Body of pancreas (tissue), 4 donors: ENCODE measurements around the gene FAM177B. TPM values are rescaled to one million over a fixed set of nuclear protein-coding genes. Genes with fewer than 3 reads are reported as not detected.

Experiments used
- ATAC-seq: fragments of 150-250 bp; one replicate; pipeline ENCODE4 v1.9.1; 2016
- DNase-seq, 4 donors: peaks; one replicate each; pipeline ENCODE4 v3.0.0-alpha.2; 2019
- H3K27ac ChIP-seq, 4 donors: fragments of 200-600 bp; sonication (generic); 1 replicate in 3 of 4; 2 replicates in 1 of 4; pipeline versions ENCODE4 v1.5.1 to v1.6.1; 2016 to 2019; ENCODE audit warnings: mild to moderate bottlenecking in 1 of 4, mixed read lengths in 1 of 4, moderate library complexity in 1 of 4
- H3K27me3 ChIP-seq, 2 donors: fragments of 200-600 bp; sonication (generic); one replicate each; pipeline ENCODE4 v1.6.0; 2016; ENCODE audit warnings: mild to moderate bottlenecking in 1 of 2
- H3K36me3 ChIP-seq, 2 donors: fragments of 200-600 bp; sonication (generic); replicated peaks in 1 of 2; 2 replicates each; pipeline ENCODE4 v1.5.1; 2016; ENCODE audit warnings: low read depth in 2 of 2; ENCODE audit not compliant: insufficient read depth in 1 of 2
- H3K4me1 ChIP-seq: fragments of 200-600 bp; sonication (generic); one replicate; pipeline ENCODE4 v1.6.0; 2016
- H3K4me3 ChIP-seq, 2 donors: fragments of 200-600 bp; sonication (generic); 1 replicate in 1 of 2; 2 replicates in 1 of 2; pipeline ENCODE4 v1.5.1; 2016 to 2019
- H3K9me3 ChIP-seq, 3 donors: fragments of 200-600 bp; sonication (generic); 1 replicate in 2 of 3; 2 replicates in 1 of 3; pipeline ENCODE4 v1.5.1; 2016
- POLR2A ChIP-seq, 3 donors: fragments of 450-650 bp; IDR thresholded peaks; one replicate each; pipeline ENCODE4 v1.6.1; 2016; ENCODE audit warnings: antibody characterized with exemption in 3 of 3, mild to moderate bottlenecking in 2 of 3
- WGBS, 2 donors: methylation state at CpG; one replicate each; pipeline ENCODE4 v1.1.5; 2017; 5-methylcytosine and 5-hydroxymethylcytosine counted together
- intact Hi-C: fragments of 100-400 bp; cut with DNase I; formaldehyde crosslinking; loops from one replicate; pipeline ENCODE4 v1.15.1; 2023
- total RNA-seq, 2 donors: library from RNA; depleted of rRNA; stranded (reverse); fragments of >200 nt; gene quantifications; one replicate each; pipeline ENCODE4 v1.1.0, GENCODE V29; 2016
- TF ChIP-seq, protein P1 (sequence below), 7 experiments: fragments of 450-650 bp in 4 of 7; fragments of 200-600 bp in 3 of 7; sonication (generic) in 3 of 7; IDR thresholded peaks; one replicate each; pipeline ENCODE4 v1.5.1; 2016 to 2019; ENCODE audit warnings: antibody characterized with exemption in 7 of 7

FAM177B gene
- total RNA-seq, 2 donors from 2014 or later: 3.4 TPM; not detected in 1

DNA sequence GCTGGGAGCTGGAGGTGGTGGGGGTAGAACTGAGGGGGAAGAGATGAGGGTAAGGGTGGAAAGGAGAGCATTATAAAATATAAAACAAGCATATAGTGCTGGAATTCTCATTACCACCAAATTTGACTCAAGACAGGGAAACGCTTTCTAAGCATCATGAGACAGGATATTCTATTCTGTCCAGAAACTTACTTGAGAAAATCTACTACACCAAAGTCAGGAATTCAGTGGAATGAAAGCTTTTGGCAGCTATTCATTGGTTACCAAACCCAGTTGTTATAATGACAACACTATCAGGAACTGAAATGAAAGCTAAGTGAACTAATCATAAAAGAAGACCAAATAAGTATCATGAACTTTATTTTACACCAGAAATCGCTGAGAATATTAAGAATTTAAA, 39.2 kb upstream of the FAM177B start:
- no peak for DNase-seq
- H3K4me3 ChIP-seq: no peak overlapping the region
- no peaks in the 10 kb centered on the region for H3K27me3 ChIP-seq
- 85 to 94% methylated on average over 2 of the region's 2 CpGs for WGBS, 2 donors
- ATAC-seq: no peak
- no peak for TF ChIP-seq POLR2A (IDR thresholded peaks at IDR 0.05)
- TF ChIP-seq, protein P1, sequence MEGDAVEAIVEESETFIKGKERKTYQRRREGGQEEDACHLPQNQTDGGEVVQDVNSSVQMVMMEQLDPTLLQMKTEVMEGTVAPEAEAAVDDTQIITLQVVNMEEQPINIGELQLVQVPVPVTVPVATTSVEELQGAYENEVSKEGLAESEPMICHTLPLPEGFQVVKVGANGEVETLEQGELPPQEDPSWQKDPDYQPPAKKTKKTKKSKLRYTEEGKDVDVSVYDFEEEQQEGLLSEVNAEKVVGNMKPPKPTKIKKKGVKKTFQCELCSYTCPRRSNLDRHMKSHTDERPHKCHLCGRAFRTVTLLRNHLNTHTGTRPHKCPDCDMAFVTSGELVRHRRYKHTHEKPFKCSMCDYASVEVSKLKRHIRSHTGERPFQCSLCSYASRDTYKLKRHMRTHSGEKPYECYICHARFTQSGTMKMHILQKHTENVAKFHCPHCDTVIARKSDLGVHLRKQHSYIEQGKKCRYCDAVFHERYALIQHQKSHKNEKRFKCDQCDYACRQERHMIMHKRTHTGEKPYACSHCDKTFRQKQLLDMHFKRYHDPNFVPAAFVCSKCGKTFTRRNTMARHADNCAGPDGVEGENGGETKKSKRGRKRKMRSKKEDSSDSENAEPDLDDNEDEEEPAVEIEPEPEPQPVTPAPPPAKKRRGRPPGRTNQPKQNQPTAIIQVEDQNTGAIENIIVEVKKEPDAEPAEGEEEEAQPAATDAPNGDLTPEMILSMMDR (IDR thresholded peaks at IDR 0.05): no peak
- H3K9me3 ChIP-seq: no peaks in the 10 kb centered on the region
- intact Hi-C loops: no loop called here
- H3K4me1 ChIP-seq: peaks cover 7% of the 10 kb centered on the region
- no peak overlapping the region for H3K27ac ChIP-seq
- H3K36me3 ChIP-seq: no peaks in the 10 kb centered on the region

DNA sequence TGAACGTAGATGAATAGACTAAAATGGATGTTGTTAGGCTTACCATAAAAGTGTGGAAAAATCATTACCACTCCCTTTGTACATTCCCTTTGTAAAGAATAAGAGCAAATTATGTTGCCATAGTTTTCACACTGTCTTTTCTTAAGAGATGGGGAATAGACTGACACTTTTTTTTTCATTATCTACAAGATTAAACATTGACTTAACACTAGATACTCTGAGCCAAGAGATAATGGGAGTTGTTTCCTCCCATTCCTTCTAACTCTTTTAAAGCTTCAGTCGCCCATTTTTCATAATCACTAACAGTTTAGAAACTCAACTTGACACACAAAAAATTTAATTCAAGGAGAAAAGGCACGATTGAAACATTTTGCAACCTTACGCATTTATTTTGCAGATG, 34.8 kb upstream of the FAM177B start:
- no peak for ATAC-seq

DNA sequence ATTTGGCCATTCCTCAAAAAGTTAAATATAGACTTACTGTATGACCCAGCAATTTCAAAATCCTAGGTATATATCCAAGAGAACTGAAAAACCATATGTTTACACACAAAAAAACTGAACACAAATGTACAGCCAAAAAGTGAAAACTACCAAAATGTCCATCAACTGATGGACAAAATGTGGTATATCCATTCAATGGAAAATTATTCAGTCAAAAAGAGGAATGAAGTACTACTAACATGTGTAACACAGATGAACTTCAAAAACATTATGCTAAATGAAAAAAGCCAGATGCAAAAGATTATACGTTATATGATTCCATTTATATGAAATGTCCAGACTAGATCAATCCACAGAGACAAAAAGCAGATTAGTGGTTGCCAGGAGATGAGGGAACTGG, 32.7 kb upstream of the FAM177B start:
- TF ChIP-seq, protein P1 (IDR thresholded peaks at IDR 0.05): no peak
- TF ChIP-seq POLR2A (IDR thresholded peaks at IDR 0.05): no peak
- 89 to 100% methylated on average over 1 of the region's 1 CpG for WGBS, 2 donors
- ATAC-seq (no peak), DNase-seq (no peak)
- Histone ChIP-seq H3K27me3 (no peaks in the 10 kb centered on the region), H3K4me3 (no peak overlapping the region), H3K36me3 (no peaks in the 10 kb centered on the region), H3K4me1 (peaks cover 13% of the 10 kb centered on the region), H3K9me3 (no peaks in the 10 kb centered on the region), H3K27ac (no peak overlapping the region)
- intact Hi-C loops: no loop called here

More for the DNA sequence above, 34.8 kb upstream of the FAM177B start:
- DNase-seq: no peak
- Histone ChIP-seq H3K27me3 (no peaks in the 10 kb centered on the region), H3K4me3 (no peak overlapping the region), H3K36me3 (no peaks in the 10 kb centered on the region), H3K27ac (no peak overlapping the region), H3K9me3 (no peaks in the 10 kb centered on the region), H3K4me1 (peaks cover 8% of the 10 kb centered on the region)
- intact Hi-C loops: no loop called here
- WGBS, 2 donors: 44 to 54% methylated on average over 4 of the region's 4 CpGs
- TF ChIP-seq, protein P1 (IDR thresholded peaks at IDR 0.05): no peak
- no peak for TF ChIP-seq POLR2A (IDR thresholded peaks at IDR 0.05)

DNA sequence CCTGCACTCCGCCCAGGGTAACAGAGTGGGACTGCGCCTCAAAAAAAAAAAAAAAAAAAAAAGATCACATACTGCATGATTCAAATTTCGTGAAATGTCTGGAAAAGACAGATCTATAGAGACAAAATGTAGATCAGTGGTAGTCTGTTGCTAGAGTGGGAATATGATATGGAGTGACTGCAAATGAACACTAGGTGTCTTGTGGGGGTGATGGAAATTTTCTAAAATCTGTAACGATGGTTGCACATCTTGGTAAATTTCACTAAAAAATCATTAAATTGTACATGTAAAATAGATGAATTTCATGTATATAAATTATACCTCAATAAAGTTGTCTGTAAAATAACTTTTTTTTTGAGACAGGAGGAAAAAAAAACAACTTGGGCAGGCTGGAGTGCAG, 30.2 kb upstream of the FAM177B start:
- WGBS, 2 donors: 70 to 81% methylated on average over 4 of the region's 4 CpGs
- intact Hi-C loops: no loop called here

DNA sequence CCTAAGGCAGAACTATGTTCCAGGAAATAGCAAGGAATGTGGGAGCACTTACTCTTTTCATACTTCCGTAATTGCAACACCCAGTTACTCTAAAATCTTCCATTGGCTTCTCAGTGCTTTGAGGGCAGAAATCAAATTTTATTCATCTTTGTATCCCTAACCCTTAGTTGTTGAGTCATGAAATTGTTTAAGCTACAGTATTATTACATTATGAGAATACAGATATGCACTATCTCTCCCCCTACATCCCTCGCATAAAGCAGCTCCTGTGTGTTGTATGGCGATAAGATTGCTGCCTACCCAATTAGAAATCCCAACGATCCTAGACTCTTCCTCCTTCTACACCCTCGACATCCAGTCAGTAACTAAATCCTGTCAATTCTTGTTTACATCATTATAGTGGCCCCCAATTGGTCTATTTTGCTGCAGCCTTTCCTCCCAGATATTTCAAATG, 27.3 kb upstream of the FAM177B start:
- Histone ChIP-seq H3K4me3 (no peak overlapping the region), H3K27ac (no peak overlapping the region), H3K36me3 (no peaks in the 10 kb centered on the region), H3K4me1 (peaks cover 26% of the 10 kb centered on the region), H3K9me3 (no peaks in the 10 kb centered on the region), H3K27me3 (no peaks in the 10 kb centered on the region)
- DNase-seq: no peak
- no peak for ATAC-seq
- intact Hi-C loops: no loop called here
- TF ChIP-seq, protein P1 (IDR thresholded peaks at IDR 0.05): no peak
- TF ChIP-seq POLR2A (IDR thresholded peaks at IDR 0.05): no peak
- WGBS, 2 donors: 77 to 85% methylated on average over 5 of the region's 5 CpGs

More for the DNA sequence above, 30.2 kb upstream of the FAM177B start:
- no peak for DNase-seq
- no peaks in the 10 kb centered on the region for H3K9me3 ChIP-seq
- no peak for TF ChIP-seq POLR2A (IDR thresholded peaks at IDR 0.05)
- TF ChIP-seq, protein P1 (IDR thresholded peaks at IDR 0.05): no peak
- peaks cover 27% of the 10 kb centered on the region for H3K4me1 ChIP-seq
- no peaks in the 10 kb centered on the region for H3K27me3 ChIP-seq
- no peak overlapping the region for H3K4me3 ChIP-seq
- H3K27ac ChIP-seq: no peak overlapping the region
- no peaks in the 10 kb centered on the region for H3K36me3 ChIP-seq
- no peak for ATAC-seq
